A549 (cell line): ENCODE data around the gene CCNE1. TPM values are rescaled to one million over a fixed set of nuclear protein-coding genes. Genes with fewer than 3 reads are reported as not detected.

ENCODE experiments used
- ATAC-seq, 2 experiments: fragments of 200-7000 bp in 1 of 2; fragments of >200 bp in 1 of 2; cut with Nextera tagmentation in 1 of 2; cut with Tn5 transposase in 1 of 2; 3 replicates each; pipeline versions ENCODE4 v1.8.0 to v1.9.1; 2018 to 2020; ENCODE audit warnings: mild to moderate bottlenecking in 1 of 2, moderate library complexity in 1 of 2
- CTCF ChIA-PET: fragments of 300-600 bp; sonication (Branson Sonifier 250); formaldehyde crosslinking; extraction: SDS; loops from one replicate; lab custom pipeline; 2021; ENCODE audit warnings: antibody characterized with exemption, inconsistent platforms; lab: Yijun Ruan, JAX
- POLR2A ChIA-PET: fragments of 350-600 bp; formaldehyde crosslinking; extraction: SDS; loops from one replicate; lab custom pipeline; 2021; ENCODE audit warnings: antibody characterized with exemption, inconsistent platforms; lab: Yijun Ruan, JAX
- DNase-seq, 2 experiments: peaks; one replicate each; pipeline versions ENCODE4 v3.0.0 to v3.0.0-alpha.2; 2011 to 2016; ENCODE audit warnings: low read depth in 1 of 2, low spot score in 1 of 2
- FAIRE-seq: peaks from 2 replicates; lab custom pipeline; 2011; peaks lifted over from hg19 to GRCh38; lab: Jason Lieb, UNC
- H3K27ac ChIP-seq, 2 experiments: fragments of >200 bp; sonication (Bioruptor Twin); formaldehyde crosslinking; 3 replicates each; pipeline ENCODE4 v1.5.1; 2016 to 2017
- H3K4me1 ChIP-seq: fragments of >200 bp; sonication (Bioruptor Twin); formaldehyde crosslinking; 3 replicates; pipeline ENCODE4 v1.6.1; 2016
- H3K4me2 ChIP-seq: fragments of >200 bp; sonication (Bioruptor Twin); formaldehyde crosslinking; 3 replicates; pipeline ENCODE4 v1.6.1; 2016
- H3K4me3 ChIP-seq: fragments of >200 bp; sonication (Bioruptor Twin); formaldehyde crosslinking; 3 replicates; pipeline ENCODE4 v1.5.1; 2016
- H3K9me3 ChIP-seq: fragments of >200 bp; sonication (Bioruptor Twin); formaldehyde crosslinking; 3 replicates; pipeline ENCODE4 v1.6.1; 2016
- BHLHE40 ChIP-seq: IDR thresholded peaks from 2 replicates; pipeline ENCODE4 v1.6.1; 2012; ENCODE audit warnings: low read depth, low read length, inconsistent platforms
- CBX2 ChIP-seq: fragments of 200-600 bp; sonication (generic); IDR thresholded peaks from 2 replicates; pipeline ENCODE4 v1.6.1; 2016; ENCODE audit warnings: low read depth, mild to moderate bottlenecking, borderline replicate concordance
- CEBPB ChIP-seq, 2 experiments: fragments of >200 bp in 1 of 2; sonication (Bioruptor Twin) in 1 of 2; formaldehyde crosslinking in 1 of 2; IDR thresholded peaks; 2 replicates each; pipeline ENCODE4 v1.6.1; 2012 to 2016
- CHD4 ChIP-seq: fragments of 200-600 bp; sonication (generic); IDR thresholded peaks from 2 replicates; pipeline ENCODE4 v1.6.1; 2016; ENCODE audit warnings: antibody characterized with exemption, mild to moderate bottlenecking, borderline replicate concordance
- CTCF ChIP-seq: fragments of >200 bp; sonication (Bioruptor Twin); formaldehyde crosslinking; IDR thresholded peaks from 3 replicates; pipeline ENCODE4 v1.5.1; 2016
- EHMT2 ChIP-seq: fragments of 200-600 bp; sonication (generic); IDR thresholded peaks from 2 replicates; pipeline ENCODE4 v1.6.1; 2016; ENCODE audit warnings: antibody characterized with exemption, low read depth, mild to moderate bottlenecking, moderate library complexity
- EP300 ChIP-seq, 2 experiments: fragments of >200 bp; sonication (Bioruptor Twin); formaldehyde crosslinking; IDR thresholded peaks; 2 replicates in 1 of 2; 3 replicates in 1 of 2; pipeline ENCODE4 v1.6.1; 2016 to 2017
- ESRRA ChIP-seq: fragments of 150-350 bp; IDR thresholded peaks from 2 replicates; pipeline ENCODE4 v1.6.1; 2014; ENCODE audit warnings: mild to moderate bottlenecking, low read length, borderline replicate concordance
- FOSB ChIP-seq: fragments of 250-450 bp; sonication (Bioruptor Pico); IDR thresholded peaks from 2 replicates; pipeline ENCODE4 v1.5.0; 2020; ENCODE audit warnings: mild to moderate bottlenecking, moderate library complexity
- HDAC2 ChIP-seq: fragments of 200-600 bp; sonication (generic); IDR thresholded peaks from 2 replicates; pipeline ENCODE4 v1.6.1; 2016
- HEYL ChIP-seq: fragments of 250-450 bp; sonication (Bioruptor Pico); IDR thresholded peaks from 2 replicates; pipeline ENCODE4 v1.8.0; 2021; ENCODE audit warnings: mild to moderate bottlenecking, moderate library complexity
- HOXA7 ChIP-seq: fragments of 250-450 bp; sonication (Bioruptor Pico); IDR thresholded peaks from 2 replicates; pipeline ENCODE4 v1.5.0; 2020; ENCODE audit warnings: mild to moderate bottlenecking, moderate library complexity
- JUNB ChIP-seq: fragments of >200 bp; sonication (Bioruptor Twin); formaldehyde crosslinking; IDR thresholded peaks from 2 replicates; pipeline ENCODE4 v1.6.1; 2016
- KDM5A ChIP-seq: fragments of 200-600 bp; sonication (generic); IDR thresholded peaks from 2 replicates; pipeline ENCODE4 v1.6.1; 2016; ENCODE audit warnings: antibody characterized with exemption, mild to moderate bottlenecking
- MAFK ChIP-seq: fragments of 450-650 bp; IDR thresholded peaks from 2 replicates; pipeline ENCODE4 v1.6.1; 2014; ENCODE audit not compliant: partially characterized antibody
- MYC ChIP-seq: IDR thresholded peaks from 2 replicates; pipeline ENCODE4 v1.6.1; 2012; ENCODE audit warnings: mild to moderate bottlenecking, inconsistent platforms, low read length, improper control_type of control experiment, borderline replicate concordance
- NFE2L2 ChIP-seq: fragments of 150-350 bp; conservative IDR thresholded peaks from 2 replicates; pipeline ENCODE4 v1.6.1; 2014; ENCODE audit warnings: low read length
- NR3C1 ChIP-seq: fragments of >200 bp; sonication (Bioruptor Twin); formaldehyde crosslinking; IDR thresholded peaks from 3 replicates; pipeline ENCODE4 v1.6.1; 2017
- PBX3 ChIP-seq: IDR thresholded peaks from 2 replicates; pipeline ENCODE4 v1.6.1; 2012
- RAD21 ChIP-seq, 2 experiments: fragments of >200 bp in 1 of 2; sonication (Bioruptor Twin) in 1 of 2; formaldehyde crosslinking in 1 of 2; IDR thresholded peaks in 1 of 2; conservative IDR thresholded peaks in 1 of 2; 2 replicates in 1 of 2; 3 replicates in 1 of 2; pipeline ENCODE4 v1.6.1; 2012 to 2018; ENCODE audit warnings: inconsistent platforms in 1 of 2
- RNF2 ChIP-seq: fragments of 200-600 bp; sonication (generic); IDR thresholded peaks from 2 replicates; pipeline ENCODE4 v1.6.1; 2016; ENCODE audit warnings: low read depth, mild to moderate bottlenecking, antibody characterized with exemption, moderate library complexity, borderline replicate concordance
- SMC3 ChIP-seq: fragments of >200 bp; sonication (Bioruptor Twin); formaldehyde crosslinking; IDR thresholded peaks from 3 replicates; pipeline ENCODE4 v1.6.1; 2018; ENCODE audit warnings: inconsistent platforms
- TFCP2L1 ChIP-seq: fragments of 250-450 bp; sonication (Bioruptor Pico); IDR thresholded peaks from 2 replicates; pipeline ENCODE4 v1.5.0; 2021; ENCODE audit warnings: mild to moderate bottlenecking
- USF2 ChIP-seq: fragments of 450-650 bp; IDR thresholded peaks from 2 replicates; pipeline ENCODE4 v1.6.1; 2014; ENCODE audit warnings: antibody characterized with exemption
- ZC3H11A ChIP-seq: fragments of 450-650 bp; IDR thresholded peaks from 2 replicates; pipeline ENCODE4 v1.6.1; 2014; ENCODE audit warnings: antibody characterized with exemption, mild to moderate bottlenecking
- ZFP36 ChIP-seq: fragments of 450-650 bp; IDR thresholded peaks from 2 replicates; pipeline ENCODE4 v1.6.1; 2014; ENCODE audit warnings: borderline replicate concordance; ENCODE audit not compliant: partially characterized antibody
- WGBS: methylation state at CpG from one replicate; pipeline ENCODE4 v1.1.6; 2017; ENCODE audit errors: missing lambda C conversion rate; 5-methylcytosine and 5-hydroxymethylcytosine counted together
- polyA plus RNA-seq, 4 experiments: library from polyadenylated mRNA; depleted of rRNA in 3 of 4; stranded (reverse); fragments of >200 nt; fragmentation: RNase III in 1 of 4; extraction: RNeasy Plus Mini Kit Qiagen cat#74134 plus additional on column Dnase treatment in 1 of 4; gene quantifications; 2 replicates in 3 of 4; 3 replicates in 1 of 4; pipeline ENCODE4 v1.2.3, GENCODE V29; 2011 to 2017

The CCNE1 gene
- polyA plus RNA-seq, 2 of the 4 experiments (the other 2 are of a cell fraction): 18.3 to 25.2 TPM

GRCh38 chr19:29779921-29780320, 31.9 kb upstream of the CCNE1 start (continued):
- TF ChIP-seq USF2 (no peak), SMC3 (no peak)

- Histone ChIP-seq H3K9me3 (no peaks in the 10 kb centered on the region), H3K4me2 (no peak overlapping the region), H3K27ac (no peak overlapping the region), H3K4me1 (no peaks in the 10 kb centered on the region), H3K4me3 (no peak overlapping the region)
- DNase-seq: no peak
- POLR2A ChIA-PET: no interaction called here
- TF ChIP-seq JUNB (no peak), KDM5A (no peak), CTCF (no peak), MYC (no peak), EP300 (IDR thresholded peaks at IDR 0.05) (no peak), RAD21 (conservative IDR thresholded peaks at IDR 0.05 in 1 of 2, IDR thresholded peaks at IDR 0.05 in 1 of 2) (no peak), EHMT2 (no peak), FOSB (CRISPR knock-in tag) (no peak), CEBPB (IDR thresholded peaks at IDR 0.05) (no peak), ZFP36 (no peak), ESRRA (no peak), HDAC2 (no peak), BHLHE40 (no peak), PBX3 (no peak)
- no peak for FAIRE-seq
- CTCF ChIA-PET: interaction anchor here (0.6 to 4.4 kb wide), 6 partner anchors 11 to 885 kb away, joined by 3 to 40 read pairs (median 6); no protein-coding TSS in a partner anchor
- no peak; a peak in 1 of 6 replicates for ATAC-seq
- 66% methylated on average over 33 of the region's 33 CpGs for WGBS
Measured at GRCh38 chr19:29781386-29782259, 30.2 kb upstream of the CCNE1 start.

- H3K27ac ChIP-seq: no peak overlapping the region
- H3K9me3 ChIP-seq: no peaks in the 10 kb centered on the region
- no peak for DNase-seq
- POLR2A ChIA-PET: no interaction called here
- no peak overlapping the region for H3K4me3 ChIP-seq
- CTCF ChIA-PET: interaction anchor here (0.6 to 4.4 kb wide), 7 partner anchors 12 to 884 kb away, joined by 3 to 40 read pairs (median 5); no protein-coding TSS in a partner anchor
- 78% methylated on average over 13 of the region's 13 CpGs for WGBS
- no peak for ATAC-seq
- no peak overlapping the region for H3K4me2 ChIP-seq
- TF ChIP-seq KDM5A: no peak
- TF ChIP-seq ZC3H11A: no peak
- no peak for TF ChIP-seq NR3C1
- TF ChIP-seq CHD4: no peak
- no peak for TF ChIP-seq EHMT2
- no peak for TF ChIP-seq CBX2
- TF ChIP-seq CEBPB (IDR thresholded peaks at IDR 0.05): no peak
- TF ChIP-seq TFCP2L1 (CRISPR knock-in tag): no peak
- TF ChIP-seq NFE2L2: no peak
- no peak for TF ChIP-seq HEYL (CRISPR knock-in tag)
- TF ChIP-seq MAFK: no peak
- no peak for TF ChIP-seq RNF2
- no peak for TF ChIP-seq HOXA7 (CRISPR knock-in tag)
- no peak for TF ChIP-seq CTCF
- TF ChIP-seq RAD21 (conservative IDR thresholded peaks at IDR 0.05 in 1 of 2, IDR thresholded peaks at IDR 0.05 in 1 of 2): no peak
- no peak for TF ChIP-seq ESRRA
- FAIRE-seq: no peak
- no peaks in the 10 kb centered on the region for H3K4me1 ChIP-seq
Measured at GRCh38 chr19:29782260-29782580, 29.6 kb upstream of the CCNE1 start.
